8988T (cell line): ENCODE results near the gene TUBA1B.
A peak's percentile ranks its signal among the peaks of the same experiment; 100 is the strongest.
"Not testable (repeated sequence)": the region's sequence is repeated elsewhere in the genome, so short reads cannot be mapped to it uniquely, and the experiment has no call there.

Source experiments
- DNase-seq: peaks from one replicate; pipeline ENCODE4 v3.0.0; 2011

TUBA1B gene

DNA sequence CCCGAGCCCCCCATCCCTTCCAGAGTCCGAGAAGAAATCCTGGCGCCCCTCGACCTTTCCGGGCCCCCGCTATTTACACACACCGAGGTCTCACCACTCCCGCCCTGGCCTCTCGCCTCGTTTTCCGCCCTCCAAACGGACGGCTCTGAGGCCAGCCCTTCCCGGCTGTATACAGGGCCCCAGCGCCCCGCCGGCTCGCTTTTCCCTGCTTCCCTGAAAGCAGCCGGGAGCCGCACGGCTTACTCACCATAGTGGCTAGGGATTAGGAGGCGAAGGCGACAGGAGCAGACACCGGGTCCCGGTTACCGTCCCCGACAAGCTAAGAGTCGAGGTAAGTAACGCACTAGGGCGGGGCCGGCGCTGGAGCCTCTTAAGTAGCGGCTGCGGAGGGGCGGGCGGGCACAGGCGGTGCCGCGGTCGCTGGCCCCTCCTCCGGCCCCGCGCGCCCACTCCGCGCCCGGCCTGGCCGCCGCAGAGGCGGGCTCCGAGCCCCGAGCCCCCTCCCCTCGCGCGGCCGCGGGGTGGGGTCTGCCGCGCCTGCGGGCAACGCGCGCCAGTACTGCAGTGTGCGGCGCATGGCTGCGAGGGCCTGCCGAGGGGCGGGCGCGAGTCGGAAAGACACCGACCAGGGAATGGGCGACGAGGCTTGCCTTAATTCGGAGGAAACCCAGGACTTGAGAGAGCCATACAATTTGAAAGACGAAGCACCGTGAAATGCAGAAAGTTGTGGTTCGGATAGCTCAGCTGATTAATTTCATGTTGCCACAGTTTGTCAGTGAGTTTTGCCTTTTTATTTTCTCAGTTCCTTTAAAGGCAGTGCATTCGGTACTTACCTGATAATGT, at the start of gene TUBA1B:
TUBA1B (minus strand) TSS at position 345 of the 843 bp plus-strand sequence; CDS start at position 250, 95 bp downstream.
- DNase-seq: peak; percentile 77

DNA sequence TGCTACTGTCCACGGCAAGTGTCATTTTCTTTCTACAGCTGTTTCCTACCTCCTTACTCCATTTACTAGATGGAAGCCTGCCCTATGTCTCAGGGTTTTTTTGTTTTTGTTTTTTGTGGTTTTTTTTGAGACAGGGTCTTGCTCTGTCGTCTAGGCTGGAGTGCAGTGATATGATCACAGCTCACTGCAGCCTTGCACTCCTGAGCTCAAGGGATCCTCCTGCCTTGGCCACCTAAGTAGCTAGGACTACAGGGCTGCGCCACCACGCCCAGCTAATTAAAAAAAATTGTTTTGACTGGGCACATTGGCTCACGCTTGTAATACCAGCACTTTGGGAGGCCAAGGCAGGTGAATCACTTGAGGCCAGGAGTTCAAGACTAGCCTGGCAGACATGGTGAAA, 43.0 kb upstream of the TUBA1B start:
- DNase-seq: no peak

DNA sequence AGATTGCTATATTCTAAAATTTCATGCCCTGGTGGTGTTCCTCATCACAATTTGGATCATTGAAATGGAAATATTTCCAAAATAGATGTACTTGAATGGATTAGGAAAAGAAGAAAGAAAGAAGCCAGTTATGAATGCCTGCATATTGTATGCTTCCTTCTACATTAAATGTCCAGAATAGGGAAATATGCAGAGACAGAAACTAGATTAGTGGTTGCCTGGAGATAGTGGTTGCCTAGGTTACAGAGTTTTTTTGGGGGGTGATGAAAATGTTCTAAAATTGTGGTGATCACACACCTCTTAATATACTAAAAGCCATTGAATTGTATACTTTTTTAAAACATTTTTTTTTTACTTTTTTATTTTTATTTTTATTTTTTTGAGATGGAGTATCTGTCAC, 39.7 kb upstream of the TUBA1B start:
- DNase-seq: no peak

DNA sequence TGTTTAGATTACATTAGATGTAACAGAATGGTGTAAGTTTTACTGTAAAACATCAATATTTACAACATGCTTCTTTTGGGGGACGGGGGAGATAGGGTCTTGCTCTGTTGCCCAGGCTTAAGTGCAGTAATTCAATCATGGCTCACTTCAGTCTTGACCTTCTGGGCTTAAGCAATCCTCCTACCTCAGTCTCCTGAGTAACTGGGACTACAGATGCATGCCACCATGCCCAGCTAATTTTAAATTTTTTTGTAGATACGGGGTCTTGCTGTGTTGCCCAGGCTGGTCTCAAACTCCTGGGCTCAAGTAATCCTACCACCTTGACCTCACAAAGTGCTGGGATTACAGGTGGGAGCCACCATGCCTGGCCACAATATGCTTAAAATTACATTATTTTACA, 33.9 kb upstream of the TUBA1B start:
- no peak for DNase-seq

DNA sequence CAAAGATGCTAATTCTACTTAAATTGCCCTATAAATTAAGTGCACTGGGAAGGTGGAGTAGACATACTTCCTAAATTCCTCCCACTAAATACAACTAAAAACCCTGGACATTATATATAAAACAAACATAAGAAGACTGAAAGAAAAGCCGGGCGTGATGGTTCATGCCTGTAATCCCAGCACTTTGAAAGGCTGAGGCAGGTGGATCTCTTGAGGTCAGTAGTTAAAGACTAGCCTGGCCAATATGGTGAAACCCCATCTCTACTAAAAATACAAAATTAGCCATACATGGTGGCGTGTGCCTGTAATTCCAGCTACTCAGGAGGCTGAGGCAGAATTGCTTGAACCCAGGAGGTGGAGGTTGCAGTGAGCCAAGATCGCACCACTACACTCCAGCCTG, 30.7 kb upstream of the TUBA1B start:
- DNase-seq: not testable (repeated sequence)

DNA sequence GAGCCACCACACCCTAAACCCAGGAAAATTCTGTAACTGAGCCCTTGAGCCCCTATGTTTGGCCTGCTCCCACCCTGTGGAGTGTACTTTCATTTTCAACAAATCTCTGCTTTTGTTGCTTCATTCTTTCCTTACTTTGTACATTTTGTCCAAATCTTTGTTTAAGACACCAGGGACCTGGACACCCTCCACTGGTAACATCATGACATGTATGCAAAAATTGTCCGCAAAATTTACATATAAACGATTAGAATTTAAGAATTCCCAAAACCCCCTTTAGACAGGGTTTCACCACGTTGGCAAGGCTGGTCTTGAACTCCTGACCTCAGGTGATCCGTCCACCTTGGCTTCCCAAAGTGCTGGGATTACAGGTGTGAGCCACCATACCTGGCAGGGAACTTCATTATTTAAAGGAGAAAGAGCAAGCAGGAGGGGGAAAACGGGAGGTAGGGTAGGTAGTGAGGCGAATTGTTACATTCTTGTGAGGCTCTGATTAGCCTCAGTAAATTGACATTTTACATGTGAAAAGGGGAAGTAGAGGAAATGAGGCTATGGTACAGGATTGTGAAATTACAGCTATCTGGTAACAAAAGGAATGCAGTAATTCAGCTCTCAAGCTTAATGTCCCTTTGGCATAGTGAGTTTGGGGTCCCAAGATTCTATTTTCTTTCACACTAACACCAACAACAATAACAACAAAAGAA, 30.0 kb upstream of the TUBA1B start:
- no peak for DNase-seq

DNA sequence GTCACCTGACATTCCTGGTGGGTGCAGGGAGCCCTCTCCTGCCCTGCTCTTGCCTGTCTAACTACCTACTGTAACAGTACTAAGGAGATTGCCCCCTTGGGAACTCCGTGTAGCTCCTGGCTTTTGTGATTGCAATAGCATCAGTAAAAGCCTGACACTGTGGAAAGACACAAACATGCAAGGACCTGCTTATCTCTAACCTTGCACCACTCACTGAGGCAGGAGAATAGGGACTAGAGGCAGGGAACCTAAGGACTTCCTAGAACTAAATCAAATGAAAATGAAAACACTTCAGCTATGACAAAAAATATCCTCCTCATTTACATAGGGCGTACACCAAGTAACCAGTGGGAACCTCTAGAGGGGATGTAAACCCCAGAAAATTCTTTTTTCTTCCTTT, 29.2 kb upstream of the TUBA1B start:
- DNase-seq: no peak

DNA sequence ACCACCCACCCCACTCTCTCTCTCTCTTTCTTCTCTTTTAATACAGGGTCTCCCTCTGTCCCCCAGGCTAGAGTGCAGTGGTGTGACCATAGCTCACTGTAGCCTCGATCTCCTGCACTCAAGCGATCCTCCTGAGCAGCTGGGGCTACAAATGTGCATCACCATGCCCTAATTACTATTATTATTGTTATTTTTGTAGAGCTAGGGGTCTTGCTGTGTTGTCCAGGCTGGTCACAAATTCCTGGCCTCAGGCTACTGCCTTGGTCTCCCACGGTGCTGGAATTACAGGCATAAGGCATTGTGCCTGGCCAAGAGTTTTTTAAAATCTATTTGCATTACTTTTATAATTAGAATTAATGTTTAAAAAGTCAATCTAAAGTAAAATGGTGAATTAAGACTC, 23.0 kb upstream of the TUBA1B start:
- no peak for DNase-seq

DNA sequence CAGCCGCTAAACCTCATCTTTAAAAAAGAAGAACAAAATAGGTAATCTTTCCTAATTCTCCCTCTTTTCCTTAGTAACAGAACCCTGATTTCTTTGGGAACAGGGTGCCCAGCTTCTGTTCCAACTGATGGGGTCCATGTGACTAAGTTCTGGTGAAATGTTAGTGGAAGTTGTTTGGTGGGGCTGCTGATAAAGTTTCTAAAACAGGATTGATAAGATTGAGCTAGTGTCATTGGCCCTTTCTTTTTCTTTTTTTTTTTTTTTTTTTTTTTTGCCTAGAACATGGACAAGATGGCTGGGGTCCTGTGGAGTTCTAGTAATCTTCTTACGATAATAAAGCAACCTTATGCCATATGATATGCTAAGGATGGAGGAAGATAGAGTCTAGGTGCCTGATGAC, 16.2 kb upstream of the TUBA1B start:
- no peak for DNase-seq

DNA sequence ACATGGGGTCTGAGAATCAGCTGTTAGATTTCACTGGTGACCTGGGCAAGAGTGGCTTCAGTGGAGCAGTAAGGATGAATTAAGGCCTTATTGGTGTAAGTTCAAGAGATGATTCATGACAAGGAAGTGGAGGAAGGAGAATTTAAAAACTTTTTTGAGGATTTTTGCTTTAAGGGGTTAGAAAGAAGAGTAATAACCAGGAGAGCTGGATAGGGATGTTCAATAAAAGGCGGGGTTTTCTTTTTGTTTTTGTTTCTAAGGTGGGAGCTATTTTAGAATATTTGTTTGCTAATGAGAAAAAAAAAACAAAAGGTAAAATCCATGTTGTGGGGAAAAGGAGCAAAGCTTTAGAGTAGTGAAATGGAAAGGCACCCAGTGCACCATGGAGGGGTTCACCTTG, 15.2 kb upstream of the TUBA1B start:
- DNase-seq: no peak

DNA sequence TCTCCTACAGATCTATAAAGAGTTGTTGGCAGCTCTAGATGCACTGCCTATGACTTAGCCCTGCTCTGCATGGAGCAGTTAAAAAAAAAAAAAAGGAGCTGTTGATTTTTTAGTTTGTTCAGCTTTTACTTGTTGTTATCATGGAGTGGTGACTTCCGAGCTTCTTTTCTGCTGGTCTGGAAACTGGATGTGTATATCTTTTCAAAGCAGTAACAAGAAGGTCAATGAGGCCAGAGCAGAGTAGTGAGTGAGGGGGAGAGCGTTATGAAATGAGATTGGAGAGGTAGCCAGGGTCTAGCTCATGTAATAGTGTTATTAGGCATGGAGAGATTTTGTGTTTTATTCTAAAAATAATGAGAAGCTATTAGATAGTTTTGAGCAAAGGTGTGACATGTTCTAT, 13.2 kb upstream of the TUBA1B start:
- no peak for DNase-seq

DNA sequence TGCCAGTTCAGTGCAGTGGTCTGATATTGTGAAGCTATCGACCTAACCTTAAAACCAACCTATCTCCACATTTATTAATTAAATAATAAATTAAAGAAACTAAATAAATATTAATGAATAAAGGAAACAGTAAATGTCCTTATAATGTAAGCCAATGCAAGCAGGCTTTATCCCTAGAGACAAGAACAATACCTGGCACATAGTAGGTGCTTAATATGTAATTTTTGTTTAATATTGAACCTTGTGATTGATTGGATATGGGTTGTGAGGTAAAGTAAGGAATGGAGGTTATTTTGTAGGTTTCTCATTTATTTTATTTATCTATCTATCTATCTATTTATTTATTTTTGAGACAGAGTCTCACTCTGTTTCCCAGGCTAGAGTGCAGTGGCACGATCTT, 7.8 kb upstream of the TUBA1B start:
- DNase-seq: no peak

DNA sequence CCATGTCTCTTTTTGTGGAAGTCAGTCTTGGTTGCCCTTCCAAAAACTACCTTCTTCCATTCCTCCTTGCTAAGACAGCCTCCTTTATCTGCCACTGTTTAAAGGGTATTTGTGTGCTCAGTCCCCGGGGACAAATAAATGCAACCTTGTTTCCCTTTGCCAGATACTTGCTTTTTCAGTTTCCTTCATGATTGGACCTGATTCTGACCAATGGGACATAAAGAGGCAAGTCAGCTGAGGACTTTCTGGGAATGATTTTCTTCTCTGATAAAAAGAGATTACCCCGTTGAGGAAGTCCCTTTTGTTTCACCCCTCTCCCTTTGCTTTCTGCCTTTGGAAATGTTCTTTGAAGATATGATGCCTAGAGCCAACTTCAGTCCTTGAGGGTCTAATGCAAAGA, 7.4 kb upstream of the TUBA1B start:
- no peak for DNase-seq

DNA sequence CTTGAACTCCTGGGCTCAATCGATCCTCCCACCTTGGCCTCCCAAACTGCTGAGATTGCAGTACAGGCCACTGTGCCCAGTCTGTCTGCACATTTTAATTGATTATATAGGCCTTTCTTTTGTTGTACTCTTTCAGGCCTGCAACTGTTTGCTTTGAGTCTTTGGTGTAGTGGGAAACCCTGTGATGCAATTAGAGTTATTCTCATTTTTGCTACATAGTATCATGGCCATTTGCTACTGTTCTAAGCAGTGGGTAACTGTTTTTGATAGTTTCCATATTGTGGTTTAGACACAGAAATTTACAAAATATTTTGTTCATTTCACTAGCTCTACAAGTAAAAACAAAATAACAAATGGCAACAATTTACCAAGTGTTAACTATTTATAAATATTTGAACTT, 6.3 kb upstream of the TUBA1B start:
- DNase-seq: no peak

DNA sequence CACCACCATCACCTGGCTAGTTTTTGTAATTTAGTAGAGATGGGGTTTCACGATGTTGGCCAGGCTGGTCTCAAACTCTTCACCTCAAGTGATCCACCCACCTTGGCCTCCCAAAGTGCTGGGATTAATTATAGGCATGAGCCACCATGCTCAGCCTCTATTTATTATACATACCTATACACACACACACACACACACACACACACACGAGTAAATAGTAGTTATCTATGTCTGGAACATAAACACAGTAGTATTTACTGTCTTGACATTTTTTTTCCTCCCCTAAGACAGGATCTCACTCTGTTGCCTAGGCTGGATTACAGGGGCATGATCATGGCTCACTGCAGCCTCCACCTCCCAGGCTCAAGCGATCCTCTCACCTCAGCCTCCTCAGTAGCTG, 5.8 kb upstream of the TUBA1B start:
- not testable (repeated sequence) for DNase-seq

DNA sequence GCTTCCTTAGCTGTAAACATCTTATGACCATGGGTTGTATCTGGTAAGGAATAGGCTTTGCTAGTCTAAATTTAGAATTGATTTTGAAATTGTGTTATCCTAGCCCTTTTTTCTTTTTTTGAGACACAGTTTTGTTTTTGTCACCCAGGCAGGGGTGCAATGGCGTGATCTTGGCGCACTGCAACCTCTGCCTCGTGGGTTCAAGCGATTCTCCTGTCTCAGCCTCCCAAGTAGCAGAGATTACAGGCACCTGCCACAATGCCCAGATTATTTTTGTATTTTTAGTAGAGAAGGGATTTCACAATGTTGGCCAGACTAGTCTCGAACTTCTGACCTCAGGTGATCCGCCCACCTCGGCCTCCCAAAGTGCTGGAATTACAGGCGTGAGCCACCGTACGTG, 2.4 kb upstream of the TUBA1B start:
- no peak for DNase-seq

DNA sequence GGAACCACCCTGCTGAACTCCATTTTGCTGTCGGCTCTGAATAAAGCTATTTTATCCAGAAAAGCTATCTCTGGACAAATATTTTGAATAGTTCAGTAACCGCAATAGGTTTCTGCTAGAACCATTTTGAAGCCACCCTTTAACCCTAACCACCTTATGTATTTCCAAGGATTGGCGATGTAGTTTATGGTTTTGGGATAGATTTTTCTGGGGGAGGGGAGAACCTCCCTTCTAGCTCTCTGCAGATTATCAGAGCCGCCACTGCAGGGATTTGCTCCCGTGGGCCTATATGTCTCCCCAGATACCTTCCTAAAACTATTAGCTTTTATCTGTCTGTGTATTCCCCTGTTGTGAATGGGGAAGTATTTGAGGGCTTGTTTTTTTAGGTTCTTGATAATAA, 1.8 kb upstream of the TUBA1B start:
- no peak for DNase-seq

DNA sequence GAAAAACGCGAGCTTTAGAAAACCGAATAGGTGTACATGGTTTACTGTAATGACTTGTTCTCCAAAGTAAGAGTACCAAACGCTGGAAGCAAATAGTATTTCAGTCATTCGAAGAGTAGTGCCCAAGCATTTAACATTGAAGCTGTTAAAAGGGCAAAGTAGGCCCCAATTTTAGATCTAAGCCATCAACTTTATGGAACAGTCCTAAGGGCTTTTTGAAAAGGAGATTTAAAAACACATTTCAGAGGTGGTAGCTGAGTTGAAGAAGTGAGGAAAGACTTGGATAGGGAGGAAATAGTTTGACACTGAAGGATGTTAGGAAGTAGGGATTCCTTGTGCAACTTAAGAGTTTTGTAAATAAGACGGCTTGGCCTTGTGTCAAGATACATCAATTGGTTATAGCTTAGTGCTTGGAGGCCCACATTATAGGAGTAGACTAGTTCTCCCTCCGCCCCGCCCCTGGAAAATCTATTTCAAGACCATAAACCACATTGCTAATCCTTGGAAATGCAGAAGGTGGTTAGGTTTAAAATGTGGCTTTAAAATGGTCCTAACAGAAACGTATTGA, 783 bp upstream of the TUBA1B start:
- no peak for DNase-seq

DNA sequence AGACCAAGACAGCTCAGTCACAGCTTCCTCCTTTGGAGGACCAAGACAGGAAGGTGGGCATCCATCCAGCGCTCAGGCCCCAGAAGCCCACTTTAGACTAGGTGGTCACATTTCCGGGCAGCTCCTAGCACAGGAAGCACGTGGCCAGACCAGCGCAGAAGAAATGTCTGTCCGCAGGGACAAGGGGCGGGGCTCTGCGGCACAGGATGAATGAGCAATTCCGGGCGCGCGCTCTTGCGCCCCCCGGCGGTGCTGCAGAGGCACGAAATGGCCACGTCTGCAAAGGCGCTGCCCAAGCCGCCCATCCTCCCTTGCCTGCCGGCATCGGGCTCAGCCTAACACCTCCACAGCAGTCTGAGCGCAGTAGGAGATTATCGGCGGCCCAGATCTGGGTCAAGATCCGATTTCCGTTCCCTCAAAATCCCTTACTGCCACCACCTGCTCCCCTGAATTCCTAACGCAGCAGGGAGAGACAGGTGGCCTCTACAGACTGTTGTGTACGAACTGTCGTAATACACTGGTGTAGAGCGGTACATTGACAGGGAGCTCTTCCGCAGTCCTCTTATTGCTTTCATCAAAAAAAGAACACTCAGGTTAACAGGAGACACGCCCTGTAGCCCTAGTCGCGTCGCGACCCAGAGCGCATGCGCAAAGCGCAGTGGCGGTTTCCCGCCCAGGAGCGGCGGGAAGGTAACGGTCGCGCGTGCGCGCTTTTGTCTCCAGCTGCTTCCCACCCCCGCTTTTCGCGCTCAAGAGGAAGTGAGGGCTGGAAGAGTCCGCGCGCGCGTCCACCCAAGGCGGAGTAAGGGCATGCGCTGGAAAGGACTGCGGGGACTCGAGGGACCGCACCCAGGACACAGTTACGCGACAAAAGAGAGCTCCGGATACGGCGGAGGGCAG, 794 bp downstream of the TUBA1B start:
- peak; percentile 67 for DNase-seq

DNA sequence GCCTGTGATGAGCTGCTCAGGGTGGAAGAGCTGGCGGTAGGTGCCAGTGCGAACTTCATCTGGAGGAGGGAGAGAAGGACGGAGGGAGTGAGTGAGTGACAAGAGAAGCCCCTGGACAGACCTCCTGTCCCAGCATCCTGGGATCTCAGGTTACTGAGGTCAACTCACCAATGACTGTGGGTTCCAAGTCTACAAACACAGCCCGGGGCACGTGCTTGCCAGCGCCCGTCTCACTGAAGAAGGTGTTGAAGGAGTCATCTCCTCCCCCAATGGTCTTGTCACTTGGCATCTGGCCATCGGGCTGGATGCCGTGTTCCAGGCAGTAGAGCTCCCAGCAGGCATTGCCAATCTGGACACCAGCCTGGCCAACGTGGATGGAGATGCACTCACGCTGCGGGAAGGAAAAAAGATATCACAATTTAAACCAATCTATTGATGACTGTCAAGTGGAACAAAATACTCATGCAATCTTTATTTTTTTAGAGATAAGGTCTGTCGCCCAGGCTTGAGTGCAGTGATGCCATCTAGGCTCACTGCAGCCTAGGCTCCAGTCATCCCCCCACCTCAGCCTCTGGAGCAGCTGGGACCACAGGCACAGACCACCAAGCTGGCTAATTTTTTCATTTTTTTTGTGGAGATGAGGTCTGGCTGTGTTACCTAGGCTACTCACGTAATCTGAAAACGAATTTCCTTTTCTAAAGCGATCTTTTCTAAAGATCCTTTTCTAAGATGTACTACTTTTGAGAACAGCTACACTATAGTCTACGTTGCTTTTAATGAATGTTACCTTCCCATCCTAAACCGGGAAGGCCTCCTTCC, 1.7 kb downstream of the TUBA1B start:
- DNase-seq: no peak

DNA sequence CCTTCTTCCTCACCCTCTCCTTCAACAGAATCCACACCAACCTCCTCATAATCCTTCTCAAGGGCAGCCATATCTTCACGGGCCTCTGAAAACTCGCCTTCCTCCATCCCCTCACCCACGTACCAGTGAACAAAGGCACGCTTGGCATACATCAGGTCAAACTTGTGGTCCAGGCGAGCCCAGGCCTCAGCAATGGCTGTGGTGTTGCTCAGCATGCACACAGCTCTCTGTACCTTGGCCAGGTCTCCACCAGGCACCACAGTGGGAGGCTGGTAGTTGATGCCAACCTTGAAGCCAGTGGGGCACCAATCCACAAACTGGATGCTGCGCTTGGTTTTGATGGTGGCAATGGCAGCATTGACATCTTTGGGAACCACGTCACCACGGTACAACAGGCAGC, 3.2 kb downstream of the TUBA1B start:
- not testable (repeated sequence) for DNase-seq
